Mucosa of stomach (tissue), 1 donor: ENCODE measurements around the gene PRR23A.

Source experiments
- H3K27me3 ChIP-seq: one replicate; pipeline ENCODE4 v1.7.0; 2013; ENCODE audit warnings: mild to moderate bottlenecking, low read length; ENCODE audit not compliant: control insufficient read depth, insufficient read depth
- H3K36me3 ChIP-seq: one replicate; pipeline ENCODE4 v1.7.0; 2013; ENCODE audit warnings: low read length; ENCODE audit not compliant: control insufficient read depth, insufficient read depth
- H3K4me1 ChIP-seq: one replicate; pipeline ENCODE4 v1.7.0; 2013; ENCODE audit warnings: mild to moderate bottlenecking, low read length; ENCODE audit not compliant: control insufficient read depth, insufficient read depth
- H3K4me3 ChIP-seq: one replicate; pipeline ENCODE4 v1.7.0; 2013; ENCODE audit warnings: low read length
- H3K9ac ChIP-seq: one replicate; pipeline ENCODE4 v1.7.0; 2013; ENCODE audit warnings: mild to moderate bottlenecking, low read length, moderate library complexity
- H3K9me3 ChIP-seq: one replicate; pipeline ENCODE4 v1.7.0; 2013; ENCODE audit warnings: mild to moderate bottlenecking, low read length, moderate library complexity; ENCODE audit not compliant: control insufficient read depth
- donor health status: Pancreatic carcinoma.

The PRR23A gene

DNA sequence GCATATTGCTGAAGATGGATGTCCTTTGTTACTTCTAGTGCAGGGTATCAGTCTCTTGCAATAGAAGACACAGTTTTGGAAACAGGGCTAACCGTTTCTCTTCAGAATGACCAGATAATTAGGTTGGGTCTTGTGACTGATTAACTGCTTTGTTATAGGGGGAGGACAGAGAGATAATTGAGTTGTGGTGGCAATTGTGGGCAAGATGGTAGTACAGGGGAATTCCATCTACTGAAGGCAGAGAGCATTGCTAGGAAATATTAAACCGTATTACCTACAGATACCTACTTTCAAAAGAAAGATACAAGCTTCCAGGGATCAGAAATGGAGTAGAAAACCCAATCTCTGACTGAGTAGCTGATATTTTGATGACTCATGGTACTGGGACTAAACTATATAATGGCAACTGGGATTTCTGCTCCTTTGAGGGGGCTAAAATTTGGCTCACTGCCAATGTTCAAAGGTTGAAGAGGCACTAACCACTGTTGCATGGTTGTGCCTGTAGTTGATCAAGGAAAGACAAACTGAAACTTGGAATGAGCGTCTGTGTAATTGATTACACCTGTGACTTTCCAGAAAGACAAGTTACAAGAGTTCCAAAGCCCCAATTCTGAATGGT is 10.5 kb upstream of the PRR23A start:
- H3K36me3 ChIP-seq = no peaks in the 10 kb centered on the region
- H3K9me3 ChIP-seq = no peaks in the 10 kb centered on the region
- H3K27me3 ChIP-seq = no peaks in the 10 kb centered on the region
- H3K9ac ChIP-seq = no peak overlapping the region
- H3K4me3 ChIP-seq = no peak overlapping the region
- H3K4me1 ChIP-seq = no peaks in the 10 kb centered on the region

GRCh38 chr3:139005356-139005993 is 593 bp downstream of the PRR23A start:
- H3K4me1 ChIP-seq = no peaks in the 10 kb centered on the region
- no peak overlapping the region for H3K4me3 ChIP-seq
- H3K27me3 ChIP-seq = no peaks in the 10 kb centered on the region
- no peaks in the 10 kb centered on the region for H3K9me3 ChIP-seq
- no peak overlapping the region for H3K9ac ChIP-seq
- H3K36me3 ChIP-seq = no peaks in the 10 kb centered on the region

DNA sequence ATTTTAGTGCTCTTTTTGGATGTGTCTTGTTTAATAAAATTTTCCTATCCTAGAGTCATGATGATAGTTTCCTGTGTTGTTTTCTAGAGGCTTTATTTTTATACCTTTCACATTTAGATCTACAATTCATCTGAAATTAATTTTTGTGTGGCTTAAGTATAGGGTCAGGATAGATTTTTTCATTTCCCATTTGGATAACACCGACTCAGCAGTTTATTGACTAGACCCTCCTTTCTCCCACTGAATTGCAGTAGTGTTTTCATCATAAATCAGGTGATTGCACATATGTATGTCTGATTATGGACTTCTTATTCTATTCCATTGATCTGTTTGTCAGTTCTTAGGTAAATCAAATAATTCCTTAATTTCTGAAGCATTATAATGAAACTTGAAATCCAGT is 10.4 kb downstream of the PRR23A start:
- Histone ChIP-seq H3K9ac (no peak overlapping the region), H3K36me3 (no peaks in the 10 kb centered on the region), H3K4me3 (no peak overlapping the region), H3K4me1 (no peaks in the 10 kb centered on the region), H3K27me3 (no peaks in the 10 kb centered on the region), H3K9me3 (no peaks in the 10 kb centered on the region)

DNA sequence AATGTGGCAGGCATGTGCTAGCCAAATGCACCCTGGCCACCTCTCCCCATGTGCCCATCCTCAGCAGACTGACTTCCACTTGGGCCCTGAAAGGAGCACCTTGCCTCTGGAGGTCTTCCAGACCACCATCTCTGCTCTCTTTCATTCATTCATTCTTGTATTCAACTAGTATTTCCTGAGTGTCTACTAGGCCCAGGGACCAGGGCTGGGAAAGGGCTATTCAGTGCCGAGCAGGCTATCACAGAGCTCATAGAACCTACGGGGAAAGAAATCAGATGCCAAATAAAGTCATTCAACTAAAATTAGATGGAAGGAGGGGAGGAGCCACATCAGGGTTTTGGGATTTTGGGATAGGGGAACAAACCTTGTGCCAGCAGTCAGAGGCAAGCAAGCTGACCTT is 18.9 kb downstream of the PRR23A start:
- H3K27me3 ChIP-seq = no peaks in the 10 kb centered on the region
- no peak overlapping the region for H3K9ac ChIP-seq
- no peak overlapping the region for H3K4me3 ChIP-seq
- no peaks in the 10 kb centered on the region for H3K9me3 ChIP-seq
- H3K36me3 ChIP-seq = no peaks in the 10 kb centered on the region
- no peaks in the 10 kb centered on the region for H3K4me1 ChIP-seq

GRCh38 chr3:138985932-138986331 is 20.1 kb downstream of the PRR23A start:
- Histone ChIP-seq H3K27me3 (no peaks in the 10 kb centered on the region), H3K9ac (no peak overlapping the region), H3K4me1 (no peaks in the 10 kb centered on the region), H3K9me3 (no peaks in the 10 kb centered on the region), H3K4me3 (no peak overlapping the region), H3K36me3 (no peaks in the 10 kb centered on the region)

DNA sequence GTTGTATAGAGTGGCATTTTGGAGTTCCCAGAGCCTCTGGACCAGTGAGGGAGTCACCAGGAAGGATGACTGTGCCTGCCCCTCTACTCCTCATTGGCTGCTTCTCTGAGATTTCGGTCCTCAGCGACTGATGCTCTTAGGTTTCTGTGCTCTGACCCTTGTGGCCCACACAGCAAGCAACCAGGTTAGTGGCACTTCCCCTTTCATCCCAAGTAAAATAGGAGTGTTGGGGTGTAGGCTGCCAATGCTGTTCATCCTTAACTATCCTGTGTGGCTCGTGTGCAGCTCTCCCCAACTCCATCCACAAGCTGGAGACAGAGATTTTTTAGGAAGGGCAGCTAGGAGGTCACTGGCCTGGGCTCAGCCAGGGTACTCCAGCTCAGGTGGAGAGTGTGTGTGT is 21.3 kb downstream of the PRR23A start:
- Histone ChIP-seq H3K36me3 (no peaks in the 10 kb centered on the region), H3K4me3 (no peak overlapping the region), H3K4me1 (no peaks in the 10 kb centered on the region), H3K9ac (no peak overlapping the region), H3K27me3 (no peaks in the 10 kb centered on the region), H3K9me3 (no peaks in the 10 kb centered on the region)

- Histone ChIP-seq H3K4me1 (no peaks in the 10 kb centered on the region), H3K27me3 (no peaks in the 10 kb centered on the region), H3K4me3 (no peak overlapping the region), H3K9me3 (no peaks in the 10 kb centered on the region), H3K36me3 (no peaks in the 10 kb centered on the region), H3K9ac (no peak overlapping the region)
These were observed 30.0 kb downstream of the PRR23A start for GRCh38 chr3:138976047-138976446.

- Histone ChIP-seq H3K4me3 (no peak overlapping the region), H3K4me1 (no peaks in the 10 kb centered on the region), H3K9ac (no peak overlapping the region), H3K27me3 (no peaks in the 10 kb centered on the region), H3K9me3 (no peaks in the 10 kb centered on the region), H3K36me3 (no peaks in the 10 kb centered on the region)
These were observed 30.7 kb downstream of the PRR23A start for GRCh38 chr3:138975351-138975750.

- Histone ChIP-seq H3K4me3 (no peak overlapping the region), H3K36me3 (no peaks in the 10 kb centered on the region), H3K9ac (no peak overlapping the region), H3K27me3 (no peaks in the 10 kb centered on the region), H3K9me3 (no peaks in the 10 kb centered on the region), H3K4me1 (no peaks in the 10 kb centered on the region)
These were observed 31.6 kb downstream of the PRR23A start for GRCh38 chr3:138974462-138974861.

DNA sequence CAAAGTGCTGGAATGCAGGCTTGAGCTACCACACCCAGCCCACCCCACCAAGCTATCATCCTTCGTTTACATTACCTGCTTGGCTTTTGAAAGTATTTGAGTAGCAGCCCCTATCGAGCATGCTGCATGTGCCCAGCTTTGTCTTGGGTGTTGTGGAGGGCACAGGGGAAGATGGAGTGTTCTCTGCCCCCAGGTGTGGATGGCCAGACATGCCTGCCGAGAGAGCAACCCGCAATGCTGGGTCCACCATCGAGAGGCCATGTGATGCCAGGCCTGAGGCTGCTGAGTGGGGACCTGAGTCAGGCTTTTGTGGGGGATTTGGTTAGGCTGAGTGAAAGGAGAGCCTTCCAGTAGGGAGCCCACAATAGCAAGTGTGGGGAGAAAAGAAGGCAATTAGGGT is 33.1 kb downstream of the PRR23A start:
- H3K4me3 ChIP-seq = no peak overlapping the region
- no peaks in the 10 kb centered on the region for H3K9me3 ChIP-seq
- no peaks in the 10 kb centered on the region for H3K4me1 ChIP-seq
- H3K9ac ChIP-seq = no peak overlapping the region
- H3K27me3 ChIP-seq = no peaks in the 10 kb centered on the region
- no peaks in the 10 kb centered on the region for H3K36me3 ChIP-seq

- no peaks in the 10 kb centered on the region for H3K36me3 ChIP-seq
- H3K4me1 ChIP-seq = no peaks in the 10 kb centered on the region
- H3K27me3 ChIP-seq = no peaks in the 10 kb centered on the region
- no peak overlapping the region for H3K4me3 ChIP-seq
- H3K9ac ChIP-seq = no peak overlapping the region
- no peaks in the 10 kb centered on the region for H3K9me3 ChIP-seq
These were observed 34.2 kb downstream of the PRR23A start for GRCh38 chr3:138971766-138972320.

GRCh38 chr3:138964923-138965322 is 41.1 kb downstream of the PRR23A start:
- no peak overlapping the region for H3K4me3 ChIP-seq
- H3K36me3 ChIP-seq = no peaks in the 10 kb centered on the region
- H3K9ac ChIP-seq = no peak overlapping the region
- H3K27me3 ChIP-seq = peaks cover 37% of the 10 kb centered on the region
- H3K4me1 ChIP-seq = no peaks in the 10 kb centered on the region
- no peaks in the 10 kb centered on the region for H3K9me3 ChIP-seq
